ENCODE measurements around the gene ARSI.

ARSI gene

DNA sequence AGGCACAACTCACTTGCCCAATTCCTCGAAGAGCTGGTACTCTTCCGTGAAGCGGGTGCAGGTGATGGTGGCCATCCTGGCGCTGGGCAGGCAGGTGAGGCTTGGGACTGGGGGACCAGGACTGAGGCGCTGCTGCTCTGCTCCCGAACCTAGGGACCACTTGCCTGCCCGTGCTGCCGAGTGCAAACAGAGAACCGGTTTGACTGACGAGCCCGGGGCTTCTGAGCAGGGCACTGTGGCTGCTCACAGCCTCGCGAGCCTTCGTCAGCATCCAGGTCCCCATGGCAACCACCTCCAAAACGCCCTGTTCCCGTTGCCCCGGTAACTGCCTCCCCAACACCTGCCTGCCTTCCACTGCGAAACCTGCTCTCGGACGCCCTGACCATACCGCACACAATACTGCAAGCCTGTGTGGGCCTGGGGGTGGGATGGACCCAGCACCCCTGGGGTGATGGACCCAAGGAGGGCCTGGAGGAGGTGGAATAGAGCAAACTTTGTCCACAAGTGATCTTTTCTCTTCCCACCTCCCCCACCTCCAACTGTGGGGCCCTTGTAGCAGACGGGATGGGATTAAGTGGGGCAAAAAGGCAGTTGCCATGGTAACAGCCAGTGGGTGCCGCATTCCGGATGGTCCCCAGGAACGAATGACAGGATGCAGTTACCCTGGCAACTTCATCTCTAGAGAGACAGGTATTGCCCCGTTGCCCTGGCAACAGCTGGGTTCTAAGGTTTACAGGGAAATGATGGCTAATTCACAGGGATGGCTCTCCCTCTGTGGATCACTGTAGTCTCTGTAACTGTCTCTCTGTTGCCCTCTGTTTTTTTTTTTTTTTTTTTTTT is 12.9 kb downstream of the ARSI start, which contains the start of gene CAMK2A:
Gene CAMK2A, minus strand, starts transcription at position 223 of the 840 bp plus-strand sequence. Its CDS starts 148 bp downstream, at position 75.
- DNase-seq, result no peak

DNA sequence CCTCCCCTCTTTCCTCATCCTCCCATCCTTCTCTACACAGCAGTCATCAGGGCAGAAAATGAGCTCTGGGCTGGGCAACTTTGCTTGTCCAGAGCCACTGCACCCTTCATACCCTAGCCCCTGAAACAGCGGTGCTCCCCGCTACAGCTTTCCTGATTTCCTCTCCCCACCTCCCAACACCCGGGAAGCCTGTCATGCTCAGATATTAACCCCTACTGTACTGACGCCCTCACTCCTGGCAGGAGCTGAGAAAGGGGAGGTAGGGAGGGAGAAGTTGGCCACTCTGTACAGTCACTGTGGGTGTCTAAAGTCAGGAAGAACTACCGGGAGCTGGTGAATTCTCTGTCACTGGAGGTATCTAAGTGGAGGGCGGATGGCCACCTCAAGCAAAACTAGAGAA is 13.9 kb downstream of the ARSI start:
- no peak for DNase-seq

DNA sequence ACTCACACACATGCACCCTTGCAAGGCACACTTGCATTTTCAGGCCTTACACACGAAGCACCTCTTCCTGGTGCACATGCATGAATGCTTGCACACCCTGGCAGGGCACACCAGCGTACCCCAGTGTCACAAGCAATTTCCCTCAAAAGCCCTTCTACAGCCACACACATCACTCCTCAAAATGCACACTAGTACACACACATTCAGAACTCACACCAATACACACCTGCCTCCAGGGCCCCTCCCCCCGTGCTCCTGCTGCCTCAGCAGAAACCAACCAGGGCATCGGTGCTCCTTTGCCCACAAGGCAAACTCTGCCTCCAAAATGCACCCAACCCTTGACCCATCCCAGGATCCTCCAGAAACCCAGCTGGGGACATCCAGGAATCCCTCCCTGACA is 14.3 kb downstream of the ARSI start:
- DNase-seq, result no peak

DNA sequence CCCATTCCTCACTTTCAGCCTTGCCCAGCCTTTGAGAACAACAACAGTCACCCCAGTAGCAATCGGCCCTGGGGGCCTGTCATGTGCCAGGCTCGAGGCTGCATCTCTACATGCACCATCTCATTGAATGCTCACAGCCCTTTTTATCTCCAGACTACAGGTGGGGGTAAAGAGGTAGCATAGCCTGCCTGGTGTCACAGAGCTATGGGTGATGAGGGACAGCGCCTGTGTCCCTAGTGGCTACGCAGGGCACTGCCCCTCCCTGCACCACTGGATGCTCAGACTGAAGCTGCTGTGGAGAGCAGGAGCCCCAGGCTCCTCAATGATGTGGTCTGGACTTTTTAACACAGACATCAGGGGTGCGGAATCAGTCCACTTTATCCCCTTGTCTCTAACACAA is 15.9 kb downstream of the ARSI start:
- DNase-seq, result no peak

DNA sequence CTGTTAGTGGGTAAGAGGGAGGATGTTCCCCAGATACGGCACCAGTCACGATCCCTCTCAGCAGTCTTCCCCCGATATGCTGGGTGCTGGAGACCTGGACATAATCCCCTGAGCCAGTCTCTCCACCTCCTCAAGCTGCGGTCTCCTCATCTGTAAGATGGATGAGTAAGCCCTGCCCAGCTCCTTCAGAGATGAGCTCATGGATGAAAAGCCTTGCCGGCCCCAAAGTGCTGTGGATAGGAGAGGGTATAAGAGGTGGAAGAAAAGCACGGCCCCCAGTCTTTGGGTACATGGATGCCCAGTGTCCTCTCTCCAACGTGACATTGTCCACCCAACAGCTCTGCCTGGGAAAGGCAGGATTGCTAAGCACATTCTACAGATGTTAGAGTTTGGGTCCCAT is 17.6 kb downstream of the ARSI start:
- no peak for DNase-seq

DNA sequence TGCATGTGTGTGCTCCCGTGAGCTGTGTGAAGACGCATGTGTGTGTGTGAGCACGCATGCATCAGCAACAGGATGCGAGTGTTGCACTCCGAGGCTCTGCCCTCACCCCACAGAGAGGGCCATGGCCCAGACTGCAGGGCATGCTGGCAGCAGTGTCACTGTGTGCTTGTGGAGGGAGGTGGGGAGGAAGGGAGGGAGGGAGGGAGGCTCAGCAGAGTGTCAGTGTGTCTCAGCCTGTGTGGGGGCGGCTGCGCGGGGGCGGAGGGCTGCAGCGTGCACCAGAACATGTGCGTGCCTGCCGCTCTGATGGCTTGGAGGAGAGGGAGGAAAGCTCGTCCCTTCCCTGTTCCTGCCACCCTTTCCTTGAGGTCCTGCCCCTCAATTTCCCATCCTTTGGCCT is 18.4 kb downstream of the ARSI start:
- no peak for DNase-seq

DNA sequence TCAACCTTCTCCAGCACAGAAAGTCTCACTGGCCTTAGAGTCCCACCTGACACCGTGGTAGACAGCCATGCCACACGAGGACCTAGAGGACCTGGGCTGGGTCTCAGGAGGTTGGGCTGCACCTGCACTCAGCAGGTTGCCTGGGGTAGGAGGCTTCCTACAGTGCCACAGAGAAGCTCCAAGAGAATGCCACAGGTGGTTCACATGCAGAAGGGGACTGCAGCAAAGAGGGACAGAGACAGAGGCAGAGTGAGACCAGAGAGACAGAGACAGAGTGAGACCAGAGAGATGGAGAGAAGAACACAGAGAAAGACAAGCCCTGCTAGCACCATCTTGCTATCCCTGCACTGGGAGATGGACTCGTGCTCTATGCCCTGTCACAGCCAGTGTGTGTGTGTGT is 18.8 kb downstream of the ARSI start:
- no peak for DNase-seq

DNA sequence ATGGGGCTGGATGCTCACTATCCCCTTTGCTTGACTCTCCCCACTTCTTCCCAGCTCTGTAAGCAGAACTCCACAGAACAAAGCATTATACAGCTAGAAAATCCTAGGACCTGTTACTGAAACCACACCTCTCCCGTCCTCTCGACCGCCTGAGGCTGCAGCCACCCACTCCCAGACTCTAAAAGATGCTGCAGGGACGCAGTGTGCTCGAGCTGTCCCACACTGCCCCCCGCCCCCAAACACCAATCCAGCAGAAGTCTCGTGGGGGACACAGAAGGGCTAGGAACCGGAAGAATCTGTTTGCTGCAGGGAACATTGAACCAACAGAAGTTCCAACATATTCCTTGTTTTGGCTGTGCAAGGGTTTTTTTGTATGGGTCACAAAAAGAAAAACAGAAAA is 20.7 kb downstream of the ARSI start:
- DNase-seq, result no peak

DNA sequence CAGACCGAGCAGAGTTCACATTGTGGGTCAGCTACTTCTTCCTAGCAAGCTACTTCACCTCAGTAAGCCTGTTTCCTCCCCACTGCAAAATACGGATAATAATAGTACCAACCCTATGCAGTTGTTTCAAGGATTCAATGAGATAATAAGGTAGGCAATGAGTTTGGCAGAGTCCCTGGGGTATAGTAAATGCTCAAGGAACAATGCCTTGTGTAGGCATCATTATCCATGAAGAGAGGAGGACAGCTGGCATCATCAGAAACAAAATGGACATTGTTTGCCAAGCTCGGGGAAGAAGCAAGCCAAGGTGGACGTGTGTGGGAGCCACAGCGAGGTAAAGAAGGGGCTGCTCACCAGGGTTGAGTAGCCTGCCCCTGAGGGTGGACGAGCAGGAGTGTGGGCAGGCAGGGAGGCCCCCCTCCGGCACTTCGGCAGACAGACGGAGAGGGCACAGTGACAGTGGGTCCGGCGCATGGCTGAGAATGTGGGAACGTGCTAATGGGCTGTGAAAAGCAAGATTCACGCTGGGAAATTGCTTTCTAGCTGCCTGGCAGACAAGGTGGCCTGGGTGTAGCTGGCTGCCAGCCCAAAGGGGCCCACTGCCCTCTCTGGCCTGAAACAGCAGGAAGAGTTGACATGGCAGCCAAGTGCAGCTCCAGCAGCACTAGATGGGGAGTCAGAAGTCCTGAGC is 23.2 kb downstream of the ARSI start:
- DNase-seq, result no peak

DNA sequence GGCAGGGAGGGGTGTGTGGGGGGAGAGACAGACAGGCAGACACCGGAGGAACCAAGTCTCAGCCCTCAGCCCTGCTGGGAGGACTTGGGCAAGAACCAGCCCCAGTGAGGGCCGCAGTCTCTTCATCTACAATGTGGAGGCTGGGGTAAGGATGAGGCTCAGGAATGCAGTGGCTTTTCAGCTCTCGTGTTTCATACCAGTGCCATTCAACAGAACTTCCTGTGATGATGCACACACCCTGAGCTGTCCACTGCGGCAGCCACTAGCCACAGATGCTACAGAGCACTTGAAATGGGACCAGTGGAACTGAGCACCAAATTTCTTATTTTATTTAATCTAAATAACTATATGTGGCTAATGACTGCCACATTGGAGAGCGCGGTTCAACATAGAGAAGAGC is 23.8 kb downstream of the ARSI start:
- DNase-seq, result no peak

DNA sequence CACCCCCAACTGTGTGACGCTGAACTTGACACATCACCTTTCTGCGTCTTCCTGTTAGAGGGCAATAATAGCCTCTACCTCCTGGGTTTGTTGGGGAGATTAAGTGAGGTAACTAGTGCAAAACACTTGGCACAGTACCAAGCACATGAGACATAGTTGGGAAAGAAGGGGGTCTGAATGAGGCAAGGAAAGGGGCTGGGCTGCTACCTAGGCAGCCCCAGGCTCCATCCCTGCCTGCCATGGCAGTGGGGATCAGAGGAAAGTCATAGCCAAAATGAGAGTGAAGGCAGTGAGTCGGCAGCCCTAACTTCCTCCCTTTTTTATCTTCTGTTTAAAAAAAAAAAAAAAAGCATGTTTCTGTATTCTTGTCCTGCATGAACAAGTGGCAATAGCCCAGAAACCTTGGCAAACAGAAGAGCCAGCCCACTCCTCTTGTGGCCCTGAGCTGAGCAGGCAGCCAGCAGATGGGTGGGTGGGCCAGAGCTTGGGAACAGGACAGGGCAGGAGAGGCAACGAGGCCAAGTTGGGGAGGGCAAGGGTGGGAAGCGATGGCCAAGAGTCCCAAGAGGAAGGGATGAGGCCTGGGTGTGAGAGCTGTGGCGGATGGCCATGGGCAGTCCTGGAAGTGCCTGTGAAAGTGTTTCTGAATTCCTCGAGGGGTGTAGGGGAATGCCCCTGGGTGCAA is 24.5 kb downstream of the ARSI start:
- DNase-seq, result no peak

DNA sequence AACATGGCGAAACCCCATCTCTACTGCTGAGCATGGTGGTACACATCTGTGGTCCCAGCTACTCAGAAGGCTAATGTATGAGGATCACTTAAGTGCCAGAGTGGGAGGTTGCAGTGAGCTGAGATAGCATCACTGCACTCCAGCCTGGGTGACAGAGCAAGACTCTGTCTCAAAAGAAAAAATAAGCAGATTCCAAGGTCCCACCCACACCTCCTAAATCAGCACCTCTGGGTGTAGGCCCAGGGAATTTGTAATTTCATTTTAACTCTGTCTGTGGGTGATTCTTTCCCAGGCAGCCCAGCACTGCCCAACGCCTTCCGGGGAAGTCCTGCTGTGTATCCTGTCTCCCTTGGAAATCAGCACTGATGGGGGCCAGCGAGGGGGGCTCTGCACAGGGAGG is 25.7 kb downstream of the ARSI start:
- DNase-seq, result no peak

DNA sequence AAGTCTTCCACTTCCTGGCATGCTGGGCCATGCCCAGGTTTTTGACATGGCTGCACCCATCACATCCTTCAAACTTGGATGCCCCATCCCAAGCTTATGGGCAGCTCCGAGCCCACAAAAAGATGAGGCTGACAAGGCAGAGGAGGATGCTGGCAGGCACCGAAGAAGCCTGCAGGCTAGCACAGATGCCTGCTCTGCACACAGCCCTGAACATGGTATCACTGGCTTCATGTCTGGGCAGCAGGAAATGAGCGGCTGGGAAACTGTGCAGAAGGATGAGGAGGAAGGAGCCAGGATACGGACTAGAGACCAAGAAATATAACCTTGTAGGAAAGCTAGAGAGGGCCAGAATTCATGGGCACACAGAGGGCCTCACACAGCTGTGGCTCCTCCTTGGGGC is 27.9 kb downstream of the ARSI start:
- DNase-seq, result no peak

DNA sequence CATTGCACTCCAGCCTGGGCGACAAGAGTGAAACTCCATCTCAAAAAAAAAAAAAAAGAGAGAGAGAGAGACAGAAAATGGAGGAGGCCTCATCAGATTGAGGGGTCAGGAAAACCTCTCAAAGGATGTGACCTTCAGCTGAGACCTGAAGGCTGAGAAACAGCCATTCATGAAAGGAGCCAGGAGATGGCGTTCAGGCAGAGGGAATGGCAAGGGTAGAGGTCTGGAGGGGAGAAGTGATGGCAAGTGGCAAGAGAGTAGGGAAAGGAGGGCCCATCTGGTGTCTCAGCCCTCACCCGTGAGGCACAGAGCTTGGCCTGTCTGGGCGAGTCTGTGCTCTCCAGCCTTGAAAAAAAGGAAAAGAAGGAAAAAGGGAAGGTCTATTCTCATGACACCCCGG is 30.2 kb downstream of the ARSI start:
- DNase-seq, result no peak

DNA sequence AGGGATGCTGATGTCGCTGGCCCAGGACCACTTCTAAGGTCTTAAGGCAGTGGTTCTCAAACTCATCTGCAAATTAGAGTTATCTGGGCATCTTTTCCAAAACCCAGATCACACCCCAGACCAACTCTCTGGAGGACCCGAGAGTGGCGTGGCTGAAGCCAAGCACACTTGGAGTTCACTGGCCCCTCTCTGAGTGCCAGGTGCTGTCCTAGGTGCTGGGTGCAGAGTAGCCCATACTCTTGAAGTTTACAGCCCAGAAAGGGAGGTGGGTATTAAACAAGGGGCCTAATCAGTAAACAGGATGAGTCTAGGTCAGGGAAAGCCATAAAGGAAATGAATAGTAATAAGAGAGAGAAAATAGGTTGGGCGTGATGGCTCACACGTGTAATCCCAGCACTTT is 30.8 kb downstream of the ARSI start:
- DNase-seq, result no peak

DNA sequence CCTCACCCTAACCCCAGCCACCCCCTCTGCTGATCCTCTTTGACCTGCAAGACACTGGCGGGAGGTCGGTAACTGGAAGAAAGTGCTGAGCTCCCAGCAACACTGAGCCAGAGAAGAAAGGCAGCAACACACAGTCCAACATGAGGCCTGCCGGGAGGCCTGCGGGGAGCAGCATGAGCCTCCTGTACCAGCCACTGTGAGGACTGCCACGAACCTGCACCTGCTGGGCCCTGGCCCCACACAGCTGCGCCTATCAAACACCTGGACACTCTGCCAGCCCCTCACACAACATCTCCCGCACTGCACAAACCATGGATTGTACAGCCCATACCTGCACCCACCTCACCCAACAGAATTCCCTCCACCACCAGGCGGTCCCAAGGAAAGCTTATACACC is 31.4 kb downstream of the ARSI start:
- DNase-seq, result no peak

DNA sequence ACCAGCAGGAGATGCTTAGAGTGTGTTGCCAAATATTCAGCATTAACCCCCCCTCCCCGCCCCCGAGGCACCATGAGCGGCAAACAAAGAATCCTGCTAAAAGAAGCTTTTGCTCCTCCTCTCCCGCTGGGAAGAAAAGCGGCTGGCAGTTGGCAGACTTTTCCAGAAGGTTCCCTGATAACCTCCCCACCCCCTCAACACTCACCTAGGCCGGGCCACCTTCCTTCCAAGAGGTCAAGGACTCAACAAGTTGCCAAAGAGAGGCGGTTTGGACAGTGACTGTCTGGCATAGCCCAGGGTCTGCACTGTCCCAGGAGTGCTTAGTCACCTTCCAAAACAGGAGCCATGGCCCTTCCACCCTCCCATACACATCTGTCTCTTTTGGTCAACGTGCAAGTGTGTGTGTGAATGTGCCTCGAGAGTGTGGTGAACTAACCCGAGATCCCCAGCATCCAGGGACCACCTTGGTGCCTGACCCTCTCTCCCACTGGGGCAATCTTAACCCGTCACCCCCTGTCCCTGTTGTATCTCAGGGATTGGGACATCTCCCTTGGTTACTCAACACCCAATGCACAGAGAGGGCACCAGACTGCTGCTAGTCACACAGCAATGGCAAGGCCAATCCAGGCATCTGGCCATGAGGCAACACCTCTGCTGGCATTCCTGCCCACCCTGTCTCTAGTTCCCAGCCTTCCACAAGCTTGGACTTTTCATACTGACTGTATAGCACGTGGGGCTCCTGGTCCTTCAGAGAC is 32.0 kb downstream of the ARSI start:
- no peak for DNase-seq

DNA sequence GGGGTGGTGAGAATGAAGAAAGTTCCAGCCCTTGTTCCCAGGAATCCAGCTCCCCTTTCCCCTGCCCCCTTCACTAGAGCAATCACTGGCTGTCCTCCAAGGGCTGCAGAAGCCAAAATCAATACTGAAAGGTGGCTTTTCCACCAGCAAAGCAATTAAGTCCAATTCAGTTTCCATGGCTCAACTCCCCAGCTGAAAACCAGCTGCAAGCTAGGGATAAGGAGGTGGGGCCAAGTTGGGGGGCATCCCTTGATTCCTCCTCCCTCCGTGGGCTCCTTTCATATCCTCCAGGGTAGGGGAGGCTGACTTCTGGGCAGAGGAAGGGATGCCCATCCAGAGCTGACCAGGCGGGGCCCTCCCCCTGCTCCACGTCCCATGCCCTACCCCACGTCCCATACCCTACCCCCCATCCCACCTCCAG is 35.8 kb downstream of the ARSI start:
- DNase-seq, result no peak

DNA sequence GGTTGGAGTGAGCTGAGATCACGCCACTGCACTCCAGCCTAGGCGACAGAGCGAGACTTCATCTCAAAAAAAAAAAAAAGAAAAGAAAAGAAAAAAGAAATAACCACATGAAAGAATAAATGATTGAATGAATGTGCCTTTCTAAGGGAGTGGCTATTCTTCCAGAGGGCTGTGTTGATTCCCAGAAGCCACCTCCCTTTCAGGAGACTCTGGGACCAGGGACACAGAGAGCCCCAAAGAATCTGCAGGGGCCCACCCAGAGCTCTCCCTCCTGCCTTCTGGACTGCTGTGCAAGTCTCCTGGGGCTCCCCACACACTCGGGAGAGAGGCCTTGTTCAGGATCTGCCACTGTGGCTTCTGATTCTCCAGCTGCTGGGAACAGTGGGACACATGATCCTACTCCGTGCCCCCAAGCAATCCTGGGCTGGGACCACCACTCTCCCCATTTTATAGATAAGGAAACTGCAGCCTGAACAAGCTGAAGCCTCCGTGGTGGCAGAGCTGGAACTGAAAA is 36.8 kb downstream of the ARSI start:
- DNase-seq, result no peak

DNA sequence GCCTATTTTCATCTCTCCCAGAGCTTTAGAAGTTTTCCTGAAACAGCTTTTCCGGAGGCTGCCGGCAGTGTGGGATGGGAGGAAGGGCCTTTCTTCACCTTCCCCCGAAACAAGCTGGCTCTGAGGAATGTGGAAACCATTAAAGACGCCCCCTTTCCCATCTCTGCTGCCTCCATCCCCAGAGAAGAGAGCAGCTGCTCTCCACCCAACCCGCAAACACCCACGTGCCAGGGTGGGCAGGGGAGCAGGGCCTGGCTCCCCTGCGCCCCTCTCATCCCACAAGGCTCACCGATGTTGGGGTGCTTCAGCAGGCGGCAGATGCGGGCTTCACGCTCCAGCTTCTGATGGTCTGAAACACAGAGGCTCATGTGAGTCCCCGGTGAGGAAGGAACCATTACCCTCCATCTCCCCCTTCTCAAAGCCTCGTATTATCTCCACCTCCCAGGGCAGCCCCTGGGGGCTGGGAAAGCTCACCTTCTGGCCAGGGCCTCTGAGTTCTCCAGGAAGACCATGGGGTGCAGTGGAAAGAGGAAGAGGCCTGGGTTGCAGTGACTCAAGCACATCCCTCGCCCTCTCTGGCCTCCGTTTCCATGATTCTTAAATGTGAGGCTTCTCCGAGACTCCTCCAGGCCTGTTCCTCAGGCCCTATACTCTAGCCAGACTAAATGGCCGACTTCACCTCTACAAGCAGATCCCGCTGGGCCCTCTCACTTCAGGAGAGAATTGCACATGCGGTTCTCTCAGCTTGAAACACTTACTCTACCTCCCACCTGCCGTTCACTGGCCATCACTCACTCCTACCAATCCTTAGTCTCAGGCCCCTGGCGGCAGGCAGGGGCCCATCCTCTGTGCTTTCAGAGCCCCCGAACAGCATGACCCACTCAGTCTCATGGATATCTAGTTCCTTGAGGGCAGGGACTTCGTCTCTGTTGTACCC is 37.8 kb downstream of the ARSI start:
- DNase-seq, result no peak

DNA sequence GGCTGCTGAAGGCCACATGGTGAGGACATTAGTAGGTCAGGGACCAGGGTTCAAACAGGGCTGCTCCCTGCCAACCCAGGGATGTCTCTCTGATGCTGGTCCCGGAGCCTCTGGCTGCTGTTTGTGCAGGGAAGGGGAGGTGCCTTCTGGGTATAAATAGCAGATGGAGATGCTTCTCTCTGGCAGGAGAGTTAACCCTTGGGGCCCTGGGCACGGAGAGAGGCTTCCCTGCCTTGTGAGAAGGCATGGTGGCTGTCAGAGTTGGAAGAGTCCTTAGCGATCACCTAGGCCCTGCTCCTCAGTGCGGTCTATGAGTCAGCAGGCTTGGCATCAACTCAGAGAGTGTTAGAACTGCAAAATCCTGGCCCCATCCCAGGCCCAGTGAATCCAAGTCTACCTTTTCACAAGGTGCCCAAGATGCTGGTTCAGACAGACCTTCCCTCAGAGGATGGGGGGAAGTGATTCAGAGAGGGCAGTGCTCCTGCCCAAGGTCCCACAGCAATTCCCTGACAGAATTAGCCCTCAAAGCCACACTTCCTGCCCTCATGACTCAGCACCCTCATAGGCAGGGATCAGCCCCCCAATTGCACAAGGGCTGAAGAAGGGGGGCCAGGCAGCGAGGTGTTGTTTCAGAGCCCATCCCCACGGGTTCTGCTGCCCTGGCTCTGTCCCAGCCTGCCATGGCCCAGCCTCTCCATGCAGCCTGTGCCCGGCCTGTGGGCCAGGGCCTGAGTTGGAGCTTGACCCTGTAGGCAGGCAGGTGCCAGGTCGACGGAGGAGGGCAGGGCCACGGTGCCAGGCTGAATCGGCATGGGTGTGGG is 38.7 kb downstream of the ARSI start:
- DNase-seq, result no peak
